GM08714 (cell line): ENCODE results near the gene PRPF4.
"Not testable (repeated sequence)": the region's sequence is repeated elsewhere in the genome, so short reads cannot be mapped to it uniquely, and the experiment has no call there.

Experiments used
- H3K4me3 ChIP-seq: fragments of 200-500 bp; sonication (Bioruptor generic); 2 replicates; pipeline ENCODE4 v1.5.1; 2014; ENCODE audit warnings: mild to moderate bottlenecking, low read length, inconsistent platforms
- ZNF274 ChIP-seq: IDR thresholded peaks from 2 replicates; pipeline ENCODE4 v1.6.1; 2012; ENCODE audit warnings: mild to moderate bottlenecking, low read depth, low read length

PRPF4 gene

GRCh38 chr9:113293285-113293878, 17.9 kb downstream of the PRPF4 start:
- H3K4me3 ChIP-seq, result no peak overlapping the region
- TF ChIP-seq ZNF274, result no peak

- H3K4me3 ChIP-seq, result not testable (repeated sequence)
Observed at GRCh38 chr9:113296247-113296646, 20.8 kb downstream of the PRPF4 start.

- H3K4me3 ChIP-seq, result no peak overlapping the region
- no peak for TF ChIP-seq ZNF274
Observed at GRCh38 chr9:113296796-113297558, 21.5 kb downstream of the PRPF4 start.

- no peak for TF ChIP-seq ZNF274
- no peak overlapping the region for H3K4me3 ChIP-seq
Observed at GRCh38 chr9:113298311-113298710, 22.9 kb downstream of the PRPF4 start.

- TF ChIP-seq ZNF274, result no peak
- no peak overlapping the region for H3K4me3 ChIP-seq
Observed at GRCh38 chr9:113298924-113299770, 23.7 kb downstream of the PRPF4 start.

- H3K4me3 ChIP-seq, result no peak overlapping the region
- no peak for TF ChIP-seq ZNF274
Observed at GRCh38 chr9:113299800-113300292, 24.4 kb downstream of the PRPF4 start.

GRCh38 chr9:113301548-113301947, 26.1 kb downstream of the PRPF4 start:
- no peak overlapping the region for H3K4me3 ChIP-seq
- TF ChIP-seq ZNF274, result no peak

GRCh38 chr9:113302792-113303418, 27.4 kb downstream of the PRPF4 start, which contains the start of gene RNF183:
Gene RNF183, minus strand, starts transcription at chr9:113303376. Its CDS starts 5,192 bp downstream, at chr9:113298184.
- TF ChIP-seq ZNF274, result no peak
- H3K4me3 ChIP-seq, result no peak within 1 kb of the TSS

- H3K4me3 ChIP-seq, result no peak overlapping the region
- no peak for TF ChIP-seq ZNF274
Observed at GRCh38 chr9:113306566-113306965, 31.1 kb downstream of the PRPF4 start.

- no peak overlapping the region for H3K4me3 ChIP-seq
- TF ChIP-seq ZNF274, result no peak
Observed at GRCh38 chr9:113307396-113307975, 32.0 kb downstream of the PRPF4 start.

- no peak for TF ChIP-seq ZNF274
- no peak overlapping the region for H3K4me3 ChIP-seq
Observed at GRCh38 chr9:113309204-113309813, 33.9 kb downstream of the PRPF4 start.

- H3K4me3 ChIP-seq, result no peak overlapping the region
- no peak for TF ChIP-seq ZNF274
Observed at GRCh38 chr9:113310538-113310937, 35.1 kb downstream of the PRPF4 start.

- TF ChIP-seq ZNF274, result no peak
- H3K4me3 ChIP-seq, result no peak overlapping the region
Observed at GRCh38 chr9:113311961-113312360, 36.5 kb downstream of the PRPF4 start.
